NCI-H2029 treated with DMSO at 0.1 percent for 48 hours (cell line): ENCODE data around the gene KCTD18.

Experiments
- DNase-seq: peaks from one replicate; lab custom pipeline; 2025; lab: John Stamatoyannopoulos, UW

Gene KCTD18

DNA sequence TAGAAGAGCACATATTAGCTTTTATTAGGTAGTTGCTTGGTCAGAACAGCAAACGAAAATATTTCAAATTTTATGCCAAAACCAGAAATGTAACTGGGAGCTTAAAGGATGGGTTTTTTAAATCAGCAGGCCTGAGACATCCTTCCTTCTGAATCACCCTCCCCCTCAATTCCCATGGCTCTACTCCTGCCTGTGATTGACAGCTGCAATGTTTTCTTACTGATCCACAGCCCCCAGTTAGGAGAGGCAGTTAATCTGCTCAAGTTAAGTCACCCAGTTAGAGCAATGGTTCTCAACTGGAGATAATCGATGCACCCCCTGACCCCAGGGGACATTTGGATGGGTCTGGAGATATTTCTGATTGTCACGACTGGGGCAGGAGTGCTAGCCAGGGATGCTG lies 24.9 kb downstream of the KCTD18 start:
- DNase-seq = no peak

DNA sequence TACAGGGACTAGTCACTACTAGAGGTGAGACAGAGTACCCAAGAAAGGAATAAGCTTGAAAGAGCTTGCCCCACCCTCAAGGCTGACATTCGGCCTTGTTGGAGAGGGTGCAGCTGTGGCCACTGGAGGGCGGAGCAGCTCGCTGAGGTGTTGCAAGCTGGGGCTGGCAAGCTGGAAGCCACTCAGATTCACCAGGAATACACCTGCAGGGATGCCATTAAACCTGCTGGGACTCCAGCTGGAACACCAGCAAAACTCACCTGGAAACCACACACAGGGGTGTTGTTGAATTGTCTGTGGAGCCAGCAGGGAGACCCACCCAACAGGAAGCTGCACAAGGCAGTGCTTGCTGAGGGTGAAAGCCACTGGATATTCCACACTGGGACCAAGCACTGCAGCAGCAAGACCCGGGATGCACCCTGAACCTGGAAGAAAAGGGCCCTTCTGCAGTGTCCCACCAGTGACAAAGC lies 26.1 kb downstream of the KCTD18 start:
- DNase-seq = peak; percentile 1

DNA sequence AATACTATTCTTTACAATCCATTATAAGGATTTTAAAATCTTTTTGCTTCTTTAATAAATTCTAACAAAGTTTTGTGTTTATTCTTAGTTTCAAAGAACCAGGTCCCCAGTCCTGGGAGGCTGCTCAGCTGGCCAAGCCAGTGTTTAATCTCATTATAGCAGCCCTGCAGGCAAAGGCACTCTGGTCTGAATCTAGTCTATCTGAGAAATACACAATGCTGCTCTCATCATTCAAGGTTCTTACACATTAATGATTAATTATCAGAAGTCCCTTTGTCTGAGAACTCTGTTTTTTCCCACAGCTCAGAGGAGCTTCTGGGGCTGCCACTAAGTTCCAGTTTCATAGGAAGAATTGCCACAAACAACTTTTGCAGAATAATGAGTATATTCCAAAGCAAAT lies 27.7 kb downstream of the KCTD18 start:
- DNase-seq = no peak

DNA sequence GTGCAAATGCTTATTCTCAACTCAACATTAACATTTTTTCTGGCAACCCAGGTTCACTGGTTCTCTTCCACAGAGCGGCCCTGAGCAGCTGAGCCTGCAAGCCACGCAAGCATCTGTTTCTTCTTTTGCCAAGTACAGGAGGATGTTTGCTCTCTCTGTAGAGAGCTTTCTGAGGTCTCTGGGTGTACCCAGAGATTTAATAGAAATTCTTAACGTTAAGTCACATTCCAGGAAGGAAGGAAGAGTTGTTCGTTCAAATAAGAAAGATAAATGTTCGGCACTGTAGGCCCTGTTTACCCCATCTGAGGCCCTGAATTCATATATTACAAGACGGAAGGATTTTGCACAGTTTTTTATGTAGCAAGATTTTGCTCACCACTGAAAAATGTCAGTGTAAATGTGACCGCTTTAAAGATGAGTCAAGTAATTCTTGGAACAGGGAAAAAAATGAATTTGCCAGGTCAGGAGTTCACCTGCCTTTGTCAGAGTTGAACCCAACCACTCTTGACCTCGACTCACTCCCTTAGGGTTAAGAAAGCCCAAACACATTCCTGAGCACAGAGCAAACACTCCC lies 30.1 kb downstream of the KCTD18 start:
- no peak for DNase-seq

DNA sequence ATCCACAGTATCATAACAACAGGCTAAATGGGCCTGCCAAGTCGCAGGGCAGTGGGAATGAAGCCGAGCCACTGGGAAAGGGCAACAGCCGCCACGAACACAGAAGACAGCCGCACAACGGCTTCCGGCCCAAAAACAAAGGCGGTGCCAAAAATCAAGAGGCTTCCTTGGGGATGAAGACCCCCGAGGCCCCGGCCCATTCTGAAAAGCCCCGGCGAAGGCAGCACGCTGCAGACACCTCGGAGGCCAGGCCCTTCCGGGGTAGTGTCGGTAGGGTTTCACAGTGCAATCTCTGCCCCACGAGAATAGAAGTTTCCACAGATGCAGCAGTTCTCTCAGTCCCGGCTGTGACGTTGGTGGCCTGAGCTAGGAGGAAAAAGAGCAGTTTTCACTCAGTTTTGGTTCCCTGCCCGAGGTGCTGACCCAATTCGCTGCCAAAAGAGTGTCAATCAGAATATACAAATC lies 32.2 kb downstream of the KCTD18 start:
- DNase-seq = no peak

DNA sequence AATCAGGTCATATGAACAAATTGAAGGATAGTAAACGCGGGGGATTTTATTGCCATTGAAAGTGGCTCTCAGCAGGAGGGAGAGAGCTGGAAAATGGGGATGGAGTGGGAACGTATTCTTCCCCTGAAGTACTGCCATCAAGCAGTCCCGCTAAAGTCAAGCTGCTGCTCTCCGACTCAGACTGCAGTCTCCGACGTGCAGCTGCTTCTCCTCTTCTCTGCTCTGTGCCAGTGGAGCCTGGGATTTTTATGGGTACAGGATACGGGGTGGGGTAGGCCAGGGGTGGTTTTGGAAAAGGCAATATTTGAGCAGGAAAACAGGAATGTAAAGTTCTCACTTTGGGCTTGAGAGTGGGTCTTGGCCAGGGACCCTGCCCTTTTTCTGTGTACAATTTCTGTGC lies 33.0 kb downstream of the KCTD18 start:
- DNase-seq = no peak

DNA sequence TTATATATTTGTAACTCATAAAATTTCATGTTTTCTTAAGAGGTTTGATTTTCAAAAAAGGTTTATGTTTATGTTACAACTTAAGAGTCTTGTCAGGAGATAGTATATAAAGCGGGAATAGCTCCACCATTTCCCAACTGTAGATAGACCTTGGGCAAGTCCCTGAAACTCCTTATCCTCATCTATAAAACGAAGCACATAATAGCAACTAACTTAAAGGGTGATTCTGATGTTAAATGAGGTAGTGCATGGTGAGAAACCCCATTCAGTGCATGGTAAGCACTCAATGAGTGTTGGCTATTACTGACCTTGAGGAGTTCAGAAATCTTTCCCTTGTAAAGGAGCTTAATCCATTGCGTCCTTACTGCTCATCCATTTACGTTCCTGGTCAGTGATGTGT lies 34.1 kb downstream of the KCTD18 start:
- no peak for DNase-seq

DNA sequence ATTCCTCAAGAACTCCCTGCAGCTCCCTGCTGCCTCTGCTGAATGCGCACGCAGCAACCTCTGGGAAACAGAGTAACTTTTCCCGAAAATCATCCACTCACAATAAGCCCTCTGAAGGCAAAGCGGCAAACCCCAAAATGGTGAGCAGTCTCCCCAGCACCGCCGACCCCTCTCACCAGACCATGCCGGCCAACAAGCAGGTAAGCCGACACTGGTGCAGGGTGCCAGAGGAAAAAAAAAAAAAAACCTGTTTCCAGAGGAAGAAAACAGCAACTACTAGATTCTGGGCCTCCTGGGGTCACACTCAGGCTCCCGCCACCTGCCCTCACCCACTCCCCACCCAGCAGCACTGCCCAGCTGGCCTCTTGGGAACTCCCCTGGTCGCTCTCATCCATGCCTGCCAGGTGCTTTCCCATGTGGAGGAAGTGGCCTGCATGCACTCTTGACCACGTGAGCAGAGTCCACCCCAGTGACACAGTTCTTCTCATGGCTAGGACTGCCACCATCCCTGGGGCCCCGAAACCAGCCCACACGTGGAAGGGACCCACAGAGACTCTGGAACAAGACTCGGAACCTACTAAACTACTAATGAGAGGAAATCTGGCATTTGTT lies 36.9 kb downstream of the KCTD18 start:
- DNase-seq = no peak

DNA sequence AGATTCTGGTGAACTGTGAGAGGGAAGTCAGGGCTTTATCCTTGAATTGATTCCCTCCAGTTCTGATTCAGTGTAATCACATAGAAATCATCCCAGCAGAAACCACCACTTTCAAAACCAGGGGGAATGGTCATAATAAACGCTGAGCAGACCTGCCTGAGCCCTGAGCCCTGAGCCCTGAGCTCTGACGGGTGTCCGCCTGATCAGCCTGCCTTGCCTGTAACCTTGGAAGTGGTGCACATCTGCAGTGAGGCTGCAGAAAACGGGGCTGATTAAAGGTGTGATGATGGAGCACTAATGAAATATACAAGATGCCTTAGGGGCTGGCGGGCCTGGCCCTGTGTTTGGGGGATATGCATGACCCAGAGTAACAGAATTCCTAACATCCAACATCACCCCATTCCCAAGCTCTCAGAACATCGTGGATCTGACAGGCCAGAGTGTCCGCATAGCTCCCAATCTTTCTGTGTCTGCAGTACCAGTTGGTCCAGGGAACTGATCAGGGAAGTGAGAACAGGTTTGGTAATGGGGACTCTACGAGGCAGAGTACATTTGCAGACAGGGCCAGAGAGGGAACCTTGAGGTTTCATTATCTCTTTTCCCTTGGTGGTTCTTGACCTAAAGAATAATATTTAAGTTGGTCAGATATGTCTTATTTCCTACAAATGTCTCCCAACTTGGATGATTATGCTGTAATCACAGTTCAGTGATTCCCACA lies 37.8 kb downstream of the KCTD18 start:
- no peak for DNase-seq

DNA sequence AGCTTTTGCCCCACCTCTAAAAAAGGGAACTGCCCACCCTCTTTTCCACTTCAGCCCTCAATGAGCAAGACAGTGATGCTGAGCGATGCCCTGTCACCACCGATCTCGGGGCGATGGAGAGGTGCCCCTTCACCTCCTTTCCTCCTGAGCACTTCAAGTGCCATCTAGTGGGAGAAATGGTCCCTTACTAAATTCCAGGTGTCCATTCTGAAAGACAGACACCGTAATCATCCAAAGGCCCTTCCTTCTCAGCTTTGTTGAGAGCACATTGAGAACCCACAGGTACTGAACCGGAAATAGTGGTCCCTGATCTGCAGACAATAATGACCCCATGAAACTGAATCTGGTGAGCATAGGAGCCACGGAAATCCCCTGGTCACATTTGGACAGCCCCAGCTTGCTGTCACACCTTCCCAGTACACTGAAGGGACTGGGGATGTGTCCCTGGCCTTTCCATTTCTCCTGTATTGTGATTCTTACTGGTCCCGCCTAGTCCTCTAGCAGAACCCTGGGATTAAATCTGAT lies 38.5 kb downstream of the KCTD18 start:
- no peak for DNase-seq

DNA sequence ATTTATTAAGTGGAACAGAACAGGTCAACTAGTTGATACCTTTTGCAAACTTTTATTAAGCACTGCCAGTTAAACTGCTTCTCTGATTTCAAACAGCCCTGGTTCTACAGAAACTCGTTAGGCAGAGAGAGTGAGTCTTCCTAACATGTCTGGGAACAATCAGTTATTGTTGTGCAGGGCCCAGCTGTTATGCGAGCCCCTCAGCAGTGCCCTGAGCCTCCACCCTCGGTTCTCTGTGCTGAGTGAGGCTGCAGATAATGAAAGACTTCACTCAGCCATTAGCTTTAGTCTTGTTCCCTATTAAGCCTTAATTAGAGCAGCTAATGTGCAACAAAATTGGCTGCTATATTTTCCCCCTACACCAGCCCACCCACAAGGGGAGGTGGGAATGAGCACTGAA lies 39.6 kb downstream of the KCTD18 start:
- DNase-seq = no peak

DNA sequence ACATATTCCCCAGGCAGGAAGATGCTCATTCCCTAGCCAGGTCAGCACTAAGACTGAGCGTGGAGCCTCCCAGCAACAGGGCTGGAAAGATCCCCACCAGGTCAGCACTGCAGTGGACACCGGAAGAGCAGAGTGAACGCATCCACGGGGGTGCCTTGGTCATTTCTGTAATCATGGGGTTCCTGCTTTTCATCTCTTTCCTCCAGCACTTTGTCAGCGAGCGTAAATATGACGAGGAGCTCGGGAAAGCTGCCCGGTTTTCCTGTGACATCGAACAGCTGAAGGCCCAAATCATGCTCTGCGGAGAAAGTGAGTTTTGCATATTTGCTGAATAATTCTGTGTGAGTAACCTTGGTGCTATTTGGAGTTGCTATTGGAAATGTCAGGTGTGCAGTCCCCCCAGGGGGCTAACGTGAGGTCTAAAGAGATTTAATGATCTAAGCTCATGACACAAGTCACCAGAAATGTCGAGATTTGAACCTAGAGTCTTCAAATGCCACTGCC lies 40.1 kb downstream of the KCTD18 start:
- no peak for DNase-seq

DNA sequence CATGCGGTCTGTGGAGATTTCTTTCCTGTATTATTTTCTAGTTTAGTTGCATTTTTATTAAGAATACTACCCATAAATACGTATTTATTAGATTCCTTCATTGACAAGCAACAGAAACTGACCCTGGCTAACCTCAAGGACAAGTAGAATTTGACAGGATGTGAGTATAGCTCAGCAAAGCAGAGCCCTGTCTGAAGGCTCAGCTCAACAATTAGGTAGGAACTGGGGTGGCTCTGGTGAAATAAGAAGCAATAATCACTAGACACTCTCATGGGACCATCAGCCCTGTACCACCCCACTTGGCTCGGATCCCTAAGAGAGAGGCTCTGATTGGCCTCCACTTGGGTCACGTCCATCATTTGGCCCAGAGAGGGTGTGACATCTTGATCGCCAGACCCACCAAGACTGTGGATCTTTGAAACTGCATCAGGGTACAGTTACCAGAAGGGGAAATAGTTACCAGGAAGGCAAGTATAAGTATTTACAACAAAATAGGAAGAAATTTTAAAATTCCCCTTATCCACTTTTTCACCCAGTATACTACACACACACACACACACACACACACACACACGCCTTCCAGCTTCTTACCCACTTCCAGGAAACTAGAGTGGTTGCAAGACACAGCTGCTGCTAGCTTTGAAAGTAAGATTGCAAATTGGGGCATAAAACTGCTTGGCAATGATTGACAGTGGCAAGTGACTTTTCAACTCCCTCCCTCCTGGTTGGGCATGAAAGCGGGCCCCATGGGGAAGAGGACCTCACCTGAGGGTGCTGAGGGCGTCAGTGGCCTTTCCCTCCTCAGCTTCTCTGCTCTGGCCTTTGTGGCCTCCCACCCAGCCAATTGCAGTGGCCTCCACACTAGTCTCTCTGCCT lies 41.8 kb downstream of the KCTD18 start:
- DNase-seq = no peak

DNA sequence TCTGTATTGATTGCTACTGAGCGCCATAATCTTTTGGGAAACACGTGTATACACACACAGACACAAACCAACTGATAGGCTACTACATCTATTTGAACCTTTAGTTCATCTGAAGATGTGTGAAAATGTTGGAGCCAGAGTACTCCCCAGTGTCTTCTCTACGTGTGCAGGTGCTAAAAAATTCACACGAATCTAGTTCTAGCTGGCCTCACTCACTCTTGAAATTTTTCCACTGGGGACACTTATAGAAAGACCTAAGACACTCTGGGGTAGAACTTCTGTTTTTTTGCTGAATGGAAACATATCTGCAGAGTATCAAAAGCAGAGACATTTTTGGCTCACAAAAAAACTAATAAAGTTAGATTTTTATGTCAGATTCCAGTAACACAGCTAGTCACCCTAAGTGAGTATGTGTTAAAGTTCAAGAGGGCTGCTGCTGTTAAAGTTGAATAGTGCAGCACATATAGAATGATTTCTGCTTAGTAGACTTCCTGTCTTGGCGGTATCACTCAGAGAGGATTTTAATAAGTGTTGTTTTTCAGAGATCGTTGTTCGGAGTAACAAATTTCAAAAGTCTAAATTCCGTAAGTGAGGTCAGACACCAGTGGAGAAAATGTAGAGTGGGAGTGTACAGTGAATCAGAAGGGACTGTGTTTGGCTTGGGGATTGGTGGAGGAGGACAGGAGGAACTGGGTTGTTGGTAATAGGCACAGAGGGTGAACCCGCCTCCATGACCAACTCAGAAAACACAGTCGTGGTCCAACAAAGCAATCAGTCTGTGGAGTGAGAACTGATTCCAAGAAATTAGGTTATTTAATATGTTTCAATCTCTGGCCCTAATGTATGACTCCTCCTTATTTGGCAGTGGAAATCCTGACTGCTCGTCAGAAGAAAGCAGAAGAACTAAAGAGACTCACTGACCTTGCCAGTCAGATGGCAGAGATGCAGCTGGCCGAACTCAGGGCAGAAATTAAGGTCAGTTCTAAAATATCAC lies 43.1 kb downstream of the KCTD18 start:
- DNase-seq = no peak

DNA sequence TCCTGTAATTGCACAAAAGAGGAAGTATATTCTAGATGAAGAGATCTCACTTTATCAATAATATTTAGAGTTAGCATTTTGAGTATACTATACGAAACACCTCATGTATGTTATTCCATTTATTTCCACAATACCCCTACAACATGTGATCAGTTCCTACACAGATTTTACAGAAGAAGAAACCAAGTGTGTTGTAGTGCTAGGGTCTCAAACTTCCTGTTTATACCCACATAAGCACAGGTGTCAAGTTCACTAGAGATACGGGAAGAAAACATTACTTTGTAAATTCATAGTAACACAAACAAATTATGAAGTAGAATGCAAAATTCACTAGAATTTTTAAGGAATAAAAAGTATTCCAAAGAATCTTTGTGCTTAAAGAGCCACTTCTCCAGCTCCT lies 46.4 kb downstream of the KCTD18 start:
- DNase-seq = no peak

DNA sequence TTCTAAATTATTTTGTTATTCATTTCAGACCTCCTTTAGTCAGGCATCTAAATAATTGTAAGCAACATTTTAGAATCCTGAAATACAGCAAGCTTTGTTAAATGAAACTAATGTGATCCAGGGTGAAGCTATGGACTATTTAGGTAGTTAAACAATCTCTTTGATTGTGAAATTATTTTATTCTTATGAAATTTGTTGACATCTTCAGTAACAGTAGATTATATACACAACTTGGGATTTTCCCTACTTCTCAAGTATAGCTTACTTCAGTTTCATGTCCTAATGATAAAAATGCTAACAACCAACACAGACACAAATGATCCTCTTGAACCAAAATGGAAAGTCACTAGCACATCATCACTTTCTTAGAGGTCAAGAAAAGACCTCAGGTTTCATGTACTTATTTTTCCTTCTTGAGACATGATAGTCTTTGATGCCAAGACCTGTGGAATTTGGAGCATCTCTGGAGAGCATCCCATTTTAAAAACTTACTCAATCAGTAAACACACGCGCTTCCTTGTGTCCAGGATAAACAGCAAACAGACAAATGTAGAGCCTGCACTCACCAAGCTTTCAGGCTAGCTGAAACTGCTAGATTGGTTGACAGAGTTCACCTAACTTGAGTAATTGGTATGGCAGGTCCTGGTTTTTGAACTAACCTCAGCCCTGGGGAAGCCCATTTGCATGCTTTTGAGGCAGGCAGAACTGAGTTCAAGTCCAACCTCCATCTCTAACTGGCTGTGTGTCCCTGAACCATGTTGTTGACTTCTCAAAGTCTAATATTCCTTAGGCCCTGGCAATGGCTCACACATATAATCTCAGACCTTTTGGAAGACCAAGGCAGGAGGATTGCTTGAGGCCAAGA lies 47.8 kb downstream of the KCTD18 start:
- DNase-seq = no peak

DNA sequence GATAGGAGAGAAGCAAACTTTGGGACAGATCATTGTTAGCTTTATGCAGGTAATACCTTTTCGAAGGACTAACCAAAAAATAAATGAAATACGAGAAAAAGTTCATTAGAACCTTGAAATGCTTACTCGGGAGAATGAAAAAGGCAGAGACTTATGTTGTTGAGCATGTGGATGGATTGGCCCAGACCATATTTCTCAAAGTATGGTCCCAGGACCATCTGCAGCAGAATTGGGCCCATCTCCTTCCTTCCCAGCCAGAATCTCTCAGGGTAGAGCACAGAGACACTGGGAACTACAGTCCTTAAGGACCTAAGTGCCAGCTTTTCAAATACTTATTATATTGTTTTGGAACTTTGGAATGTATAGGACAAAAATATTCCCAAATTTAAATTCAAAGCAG lies 50.8 kb downstream of the KCTD18 start:
- DNase-seq = no peak

DNA sequence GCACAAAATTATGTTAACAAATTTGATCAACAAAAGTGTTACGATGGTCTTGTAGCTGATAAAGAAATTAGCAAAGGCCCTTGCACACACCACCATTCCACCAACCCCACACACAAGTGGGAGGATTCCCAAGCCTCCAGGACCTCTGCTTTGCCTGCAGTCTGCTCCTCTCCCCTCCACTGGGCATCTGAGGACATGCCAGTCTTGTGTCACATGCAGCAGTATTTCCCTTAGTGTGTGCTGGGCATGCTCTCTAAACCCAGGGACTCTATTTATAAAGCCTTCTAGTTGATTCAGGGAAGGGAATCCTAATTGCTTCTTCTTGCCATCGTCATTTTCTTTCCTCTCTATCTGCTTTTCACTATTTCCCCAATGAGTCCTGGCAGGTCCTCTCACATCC lies 53.3 kb downstream of the KCTD18 start:
- no peak for DNase-seq

DNA sequence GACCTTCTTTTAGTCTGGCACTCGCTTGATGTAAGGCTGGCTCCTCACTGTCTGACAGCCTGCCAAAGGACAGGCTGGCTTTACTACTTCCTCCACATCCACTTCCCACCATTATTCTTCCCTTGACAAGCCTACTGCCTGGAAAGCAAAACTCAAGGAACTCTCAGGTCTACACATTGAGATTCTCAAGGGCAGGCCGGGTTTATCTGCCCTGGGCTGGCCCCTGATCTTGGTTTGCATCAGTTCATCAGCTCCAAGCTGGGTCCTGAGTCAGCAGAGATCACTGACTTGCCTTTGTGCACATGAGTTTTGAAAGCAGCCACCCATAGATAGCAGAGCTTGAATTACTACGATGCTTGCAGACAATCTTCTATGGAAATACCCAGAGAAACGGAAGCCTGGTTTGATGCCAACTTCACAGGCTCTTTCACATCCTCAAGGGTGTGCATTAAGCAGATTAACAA lies 53.9 kb downstream of the KCTD18 start:
- DNase-seq = no peak
